ENCODE results near the gene HS3ST1.

HS3ST1 gene

DNA sequence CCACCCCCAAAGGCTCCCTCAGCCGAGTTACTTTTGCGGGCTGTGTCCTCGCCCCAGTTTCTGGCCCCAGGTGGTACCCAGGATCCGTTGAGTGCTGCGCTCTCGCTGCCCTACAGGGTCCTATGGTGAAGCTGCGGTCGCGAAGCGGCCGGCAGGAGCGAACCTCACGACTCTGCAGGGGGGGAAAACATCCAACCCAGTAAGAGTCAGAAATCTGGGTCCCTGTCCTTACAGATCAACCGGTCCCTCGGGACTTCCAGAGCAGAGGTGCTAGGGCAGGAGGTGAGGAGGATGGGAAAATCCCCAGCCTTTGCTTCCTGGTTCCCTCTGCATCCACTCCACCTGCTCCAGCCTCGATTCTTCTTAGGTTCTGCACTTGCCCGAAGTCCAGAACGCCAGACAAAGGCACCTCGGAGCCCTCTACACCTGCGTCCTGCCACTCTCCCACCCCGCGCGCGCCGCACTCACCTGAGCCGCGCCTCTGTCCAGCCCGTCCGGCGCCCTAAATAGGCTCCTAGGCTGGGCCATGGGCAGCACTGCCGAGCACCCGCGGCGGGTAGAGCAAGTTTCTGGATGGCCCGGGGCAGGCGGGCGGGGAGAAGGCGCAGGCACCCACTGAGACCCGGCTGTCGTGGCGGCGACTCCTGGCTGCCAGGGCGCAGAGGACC, at the start of gene HS3ST1:
Gene HS3ST1 (minus strand): TSS at position 664 of the 668 bp plus-strand sequence. CDS start 28,889 bp downstream, outside the sequence.
- Histone ChIP-seq H3K36me3 (ENCODE audit: low read depth) (no peaks in the 10 kb centered on the region), H3K27ac (ENCODE audit: poor library complexity, severe bottlenecking) (peak within 1 kb of the TSS; percentile 32), H3K4me3 (ENCODE audit: severe bottlenecking) (peak within 1 kb of the TSS; percentile 50), H3K27me3 (ENCODE audit: insufficient read depth, poor library complexity, severe bottlenecking) (peaks cover 3% of the 10 kb centered on the region), H3K4me1 (ENCODE audit: insufficient read depth, poor library complexity, severe bottlenecking) (peaks cover 7% of the 10 kb centered on the region), H3K9me3 (ENCODE audit: severe bottlenecking) (no peaks in the 10 kb centered on the region)
- peak; percentile 63 for ATAC-seq (ENCODE audit: low read depth)
- DNase-seq (ENCODE audit: low spot score) = no peak
- TF ChIP-seq, protein P1, sequence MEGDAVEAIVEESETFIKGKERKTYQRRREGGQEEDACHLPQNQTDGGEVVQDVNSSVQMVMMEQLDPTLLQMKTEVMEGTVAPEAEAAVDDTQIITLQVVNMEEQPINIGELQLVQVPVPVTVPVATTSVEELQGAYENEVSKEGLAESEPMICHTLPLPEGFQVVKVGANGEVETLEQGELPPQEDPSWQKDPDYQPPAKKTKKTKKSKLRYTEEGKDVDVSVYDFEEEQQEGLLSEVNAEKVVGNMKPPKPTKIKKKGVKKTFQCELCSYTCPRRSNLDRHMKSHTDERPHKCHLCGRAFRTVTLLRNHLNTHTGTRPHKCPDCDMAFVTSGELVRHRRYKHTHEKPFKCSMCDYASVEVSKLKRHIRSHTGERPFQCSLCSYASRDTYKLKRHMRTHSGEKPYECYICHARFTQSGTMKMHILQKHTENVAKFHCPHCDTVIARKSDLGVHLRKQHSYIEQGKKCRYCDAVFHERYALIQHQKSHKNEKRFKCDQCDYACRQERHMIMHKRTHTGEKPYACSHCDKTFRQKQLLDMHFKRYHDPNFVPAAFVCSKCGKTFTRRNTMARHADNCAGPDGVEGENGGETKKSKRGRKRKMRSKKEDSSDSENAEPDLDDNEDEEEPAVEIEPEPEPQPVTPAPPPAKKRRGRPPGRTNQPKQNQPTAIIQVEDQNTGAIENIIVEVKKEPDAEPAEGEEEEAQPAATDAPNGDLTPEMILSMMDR (IDR thresholded peaks at IDR 0.05; ENCODE audit: poor library complexity, severe bottlenecking) = no peak

DNA sequence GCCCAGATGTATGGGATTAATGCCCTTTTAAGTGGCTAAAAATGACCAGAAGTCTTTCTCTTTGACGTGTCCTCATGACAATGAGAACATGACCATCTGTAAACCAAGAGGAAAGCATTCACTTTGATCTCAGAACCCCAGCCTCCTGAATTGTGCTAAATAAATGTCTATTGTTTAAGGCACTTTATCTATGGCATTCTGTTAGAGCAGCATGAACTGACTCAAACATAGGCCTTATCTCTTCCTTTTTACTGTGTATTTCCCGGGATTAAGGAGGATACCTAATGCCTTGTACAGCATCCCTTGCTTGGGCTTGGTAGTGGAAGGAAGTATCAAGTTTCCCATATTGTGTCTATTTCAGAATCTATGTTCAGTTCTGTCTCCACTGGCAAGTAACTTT, 47.2 kb upstream of the HS3ST1 start:
- no peak for ATAC-seq (ENCODE audit: low read depth)
- H3K9me3 ChIP-seq (ENCODE audit: severe bottlenecking) = no peaks in the 10 kb centered on the region
- no peaks in the 10 kb centered on the region for H3K36me3 ChIP-seq (ENCODE audit: low read depth)
- H3K4me1 ChIP-seq (ENCODE audit: insufficient read depth, poor library complexity, severe bottlenecking) = peaks cover under 1% of the 10 kb centered on the region
- no peaks in the 10 kb centered on the region for H3K27me3 ChIP-seq (ENCODE audit: insufficient read depth, poor library complexity, severe bottlenecking)
- no peak for DNase-seq (ENCODE audit: low spot score)
- TF ChIP-seq, protein P1 (IDR thresholded peaks at IDR 0.05; ENCODE audit: poor library complexity, severe bottlenecking) = no peak
- no peak overlapping the region for H3K4me3 ChIP-seq (ENCODE audit: severe bottlenecking)
- no peak overlapping the region for H3K27ac ChIP-seq (ENCODE audit: poor library complexity, severe bottlenecking)

DNA sequence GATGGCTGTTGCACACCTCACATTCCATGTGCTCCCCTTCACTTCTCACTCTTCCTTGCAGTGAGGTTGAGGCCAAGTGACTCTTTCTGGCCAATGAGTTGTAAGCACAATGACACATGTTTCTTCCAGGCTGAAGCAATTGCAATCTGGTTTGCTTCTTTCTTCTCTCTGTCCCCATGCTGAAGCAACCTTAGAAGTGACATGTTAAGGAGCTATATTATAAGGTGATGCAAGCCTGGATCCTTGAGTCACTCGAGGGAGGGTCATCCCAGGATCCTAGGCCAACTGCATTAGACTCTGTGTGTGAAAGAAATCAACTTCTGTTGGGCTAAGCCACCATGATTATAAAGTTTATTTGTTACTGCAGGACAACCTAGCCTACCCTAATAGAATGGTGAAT, 45.5 kb upstream of the HS3ST1 start:
- TF ChIP-seq, protein P1 (IDR thresholded peaks at IDR 0.05; ENCODE audit: poor library complexity, severe bottlenecking) = no peak
- no peaks in the 10 kb centered on the region for H3K9me3 ChIP-seq (ENCODE audit: severe bottlenecking)
- no peaks in the 10 kb centered on the region for H3K36me3 ChIP-seq (ENCODE audit: low read depth)
- no peak overlapping the region for H3K4me3 ChIP-seq (ENCODE audit: severe bottlenecking)
- H3K27ac ChIP-seq (ENCODE audit: poor library complexity, severe bottlenecking) = no peak overlapping the region
- H3K4me1 ChIP-seq (ENCODE audit: insufficient read depth, poor library complexity, severe bottlenecking) = peaks cover 11% of the 10 kb centered on the region
- H3K27me3 ChIP-seq (ENCODE audit: insufficient read depth, poor library complexity, severe bottlenecking) = no peaks in the 10 kb centered on the region
- DNase-seq (ENCODE audit: low spot score) (no peak), ATAC-seq (ENCODE audit: low read depth) (no peak)

DNA sequence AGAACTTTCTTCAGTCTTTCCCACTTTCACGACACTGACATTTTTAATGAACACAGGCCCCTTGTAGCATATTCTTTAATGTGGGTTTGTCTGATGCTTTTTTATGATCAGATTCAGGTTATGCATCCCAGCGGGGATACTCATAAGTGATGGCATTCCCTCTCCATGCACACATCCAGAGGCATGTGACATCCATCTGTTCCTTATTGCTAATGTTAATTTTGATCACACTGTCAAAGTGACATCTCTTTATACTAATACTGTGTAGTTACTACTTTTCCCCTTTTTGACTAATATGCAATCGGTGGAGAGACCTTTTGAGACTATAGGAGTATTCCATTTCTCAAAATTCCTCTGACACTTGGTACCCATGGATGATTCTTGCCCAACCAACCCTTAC, 43.8 kb upstream of the HS3ST1 start:
- no peaks in the 10 kb centered on the region for H3K9me3 ChIP-seq (ENCODE audit: severe bottlenecking)
- H3K4me1 ChIP-seq (ENCODE audit: insufficient read depth, poor library complexity, severe bottlenecking) = peaks cover 11% of the 10 kb centered on the region
- H3K4me3 ChIP-seq (ENCODE audit: severe bottlenecking) = no peak overlapping the region
- no peak overlapping the region for H3K27ac ChIP-seq (ENCODE audit: poor library complexity, severe bottlenecking)
- ATAC-seq (ENCODE audit: low read depth) (no peak), DNase-seq (ENCODE audit: low spot score) (no peak)
- H3K36me3 ChIP-seq (ENCODE audit: low read depth) = no peaks in the 10 kb centered on the region
- TF ChIP-seq, protein P1 (IDR thresholded peaks at IDR 0.05; ENCODE audit: poor library complexity, severe bottlenecking) = no peak
- no peaks in the 10 kb centered on the region for H3K27me3 ChIP-seq (ENCODE audit: insufficient read depth, poor library complexity, severe bottlenecking)

DNA sequence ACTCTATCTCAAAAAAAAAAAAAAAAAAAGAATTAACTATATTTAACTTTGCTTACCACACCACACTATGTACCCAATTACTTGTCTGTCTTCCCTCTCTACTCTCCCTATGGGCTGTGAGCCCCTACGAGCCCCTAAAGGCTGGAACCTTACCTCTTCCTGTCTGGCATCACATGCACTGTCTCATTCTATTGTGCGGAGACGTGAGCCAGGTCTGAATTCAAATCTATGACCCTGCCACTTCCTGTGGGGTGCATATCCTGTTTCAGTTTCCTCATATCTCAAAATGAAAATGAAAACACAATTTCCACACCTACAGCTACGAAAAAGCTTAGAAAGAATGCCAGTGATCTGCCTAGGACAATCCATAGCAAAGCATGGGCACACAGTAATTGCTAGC, 42.9 kb upstream of the HS3ST1 start:
- no peak for ATAC-seq (ENCODE audit: low read depth)
- Histone ChIP-seq H3K27me3 (ENCODE audit: insufficient read depth, poor library complexity, severe bottlenecking) (no peaks in the 10 kb centered on the region), H3K4me3 (ENCODE audit: severe bottlenecking) (no peak overlapping the region), H3K27ac (ENCODE audit: poor library complexity, severe bottlenecking) (no peak overlapping the region), H3K4me1 (ENCODE audit: insufficient read depth, poor library complexity, severe bottlenecking) (peaks cover 11% of the 10 kb centered on the region), H3K36me3 (ENCODE audit: low read depth) (no peaks in the 10 kb centered on the region), H3K9me3 (ENCODE audit: severe bottlenecking) (no peaks in the 10 kb centered on the region)
- TF ChIP-seq, protein P1 (IDR thresholded peaks at IDR 0.05; ENCODE audit: poor library complexity, severe bottlenecking) = no peak
- no peak for DNase-seq (ENCODE audit: low spot score)
